HFF-Myc (cell line): ENCODE data around the gene MRPL28.

Source experiments
- DNase-seq: peaks from one replicate; pipeline ENCODE4 v3.0.0-alpha.2; 2011; ENCODE audit warnings: low read depth; ENCODE audit errors: extremely low read depth
- H3K4me3 ChIP-seq: replicated peaks from 2 replicates; pipeline ENCODE4 v1.5.1; 2011; ENCODE audit warnings: low read depth, mild to moderate bottlenecking, control low read depth, low read length
- CTCF ChIP-seq: IDR thresholded peaks from 2 replicates; pipeline ENCODE4 v1.5.1; 2012; ENCODE audit warnings: mild to moderate bottlenecking, low read depth, low read length, control low read depth; ENCODE audit errors: missing control alignments

The MRPL28 gene

GRCh38 chr16:333406-334094, 36.8 kb downstream of the MRPL28 start:
- no peak for DNase-seq
- no peak for TF ChIP-seq CTCF
- H3K4me3 ChIP-seq: no peak overlapping the region

- DNase-seq: peak; percentile 48
- peak overlapping the region; percentile 24; the same call in 1 of the 2 replicates for H3K4me3 ChIP-seq
Measured at GRCh38 chr16:331181-331814, 39.0 kb downstream of the MRPL28 start.

- TF ChIP-seq CTCF: no peak
- H3K4me3 ChIP-seq: no peak overlapping the region
- no peak for DNase-seq
Measured at GRCh38 chr16:330741-331140, 39.6 kb downstream of the MRPL28 start.

GRCh38 chr16:325375-326145, 44.8 kb downstream of the MRPL28 start:
- TF ChIP-seq CTCF: no peak
- DNase-seq: no peak
- H3K4me3 ChIP-seq: no peak overlapping the region

DNA sequence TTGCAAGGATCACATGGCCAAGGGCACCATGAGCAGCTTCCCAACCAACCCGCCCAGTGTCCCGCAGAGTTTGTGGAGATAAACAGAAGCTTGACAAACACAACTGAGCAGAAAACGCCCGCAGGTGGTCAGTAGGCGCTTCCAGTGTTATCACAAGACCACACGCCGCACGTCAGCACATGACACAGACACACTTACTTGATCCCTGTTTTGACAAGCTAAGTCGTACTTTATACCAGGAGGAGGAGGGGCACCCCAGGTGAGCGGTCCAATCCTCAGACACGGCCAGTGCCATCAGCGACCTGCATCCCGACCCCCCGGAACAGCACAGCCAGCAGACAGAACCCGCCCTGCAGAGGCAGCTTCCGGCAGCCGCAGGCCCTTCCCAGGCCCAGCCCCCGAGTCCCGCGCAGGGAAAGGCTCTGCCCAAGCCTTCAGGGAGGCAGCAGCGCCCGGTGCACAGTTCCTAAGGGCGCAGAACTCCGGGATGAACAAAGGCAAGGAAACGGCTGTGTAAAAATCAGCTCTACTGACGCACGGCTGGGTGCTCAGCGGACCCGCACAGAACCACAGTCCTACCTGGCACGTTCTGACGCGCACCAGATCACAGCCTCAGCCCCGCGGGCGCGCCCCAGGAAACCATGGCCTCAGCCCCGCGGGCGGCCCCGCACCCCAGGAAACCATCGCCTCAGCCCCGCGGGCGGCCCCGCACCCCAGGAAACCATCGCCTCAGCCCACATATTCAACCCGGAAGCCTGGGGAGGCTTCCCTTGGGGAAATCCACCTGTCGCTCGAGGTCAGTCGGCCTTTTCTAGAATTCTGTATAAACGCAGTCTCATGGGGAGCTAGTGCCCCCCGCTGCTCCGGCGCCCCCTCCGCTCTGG, 45.6 kb downstream of the MRPL28 start:
- H3K4me3 ChIP-seq: no peak overlapping the region
- DNase-seq: no peak
- TF ChIP-seq CTCF: no peak

GRCh38 chr16:324201-324450, 46.2 kb downstream of the MRPL28 start:
- no peak for DNase-seq
- TF ChIP-seq CTCF: no peak
- H3K4me3 ChIP-seq: no peak overlapping the region
